DND-41 (cell line): ENCODE results near the gene OTX1.

ENCODE experiments used
- EZH2 ChIP-seq: IDR thresholded peaks from 3 replicates; pipeline ENCODE4 v1.6.1; 2012; ENCODE audit warnings: borderline replicate concordance, low read depth, mild to moderate bottlenecking, moderate library complexity, low read length, inconsistent platforms; ENCODE audit not compliant: severe bottlenecking
- TF ChIP-seq, protein P1 (sequence below): IDR thresholded peaks from 2 replicates; pipeline ENCODE4 v1.5.1; 2012; ENCODE audit warnings: borderline replicate concordance, low read length, moderate library complexity, mild to moderate bottlenecking; ENCODE audit not compliant: poor library complexity, severe bottlenecking; ENCODE audit errors: extremely low read depth

- TF ChIP-seq, protein P1, sequence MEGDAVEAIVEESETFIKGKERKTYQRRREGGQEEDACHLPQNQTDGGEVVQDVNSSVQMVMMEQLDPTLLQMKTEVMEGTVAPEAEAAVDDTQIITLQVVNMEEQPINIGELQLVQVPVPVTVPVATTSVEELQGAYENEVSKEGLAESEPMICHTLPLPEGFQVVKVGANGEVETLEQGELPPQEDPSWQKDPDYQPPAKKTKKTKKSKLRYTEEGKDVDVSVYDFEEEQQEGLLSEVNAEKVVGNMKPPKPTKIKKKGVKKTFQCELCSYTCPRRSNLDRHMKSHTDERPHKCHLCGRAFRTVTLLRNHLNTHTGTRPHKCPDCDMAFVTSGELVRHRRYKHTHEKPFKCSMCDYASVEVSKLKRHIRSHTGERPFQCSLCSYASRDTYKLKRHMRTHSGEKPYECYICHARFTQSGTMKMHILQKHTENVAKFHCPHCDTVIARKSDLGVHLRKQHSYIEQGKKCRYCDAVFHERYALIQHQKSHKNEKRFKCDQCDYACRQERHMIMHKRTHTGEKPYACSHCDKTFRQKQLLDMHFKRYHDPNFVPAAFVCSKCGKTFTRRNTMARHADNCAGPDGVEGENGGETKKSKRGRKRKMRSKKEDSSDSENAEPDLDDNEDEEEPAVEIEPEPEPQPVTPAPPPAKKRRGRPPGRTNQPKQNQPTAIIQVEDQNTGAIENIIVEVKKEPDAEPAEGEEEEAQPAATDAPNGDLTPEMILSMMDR = no peak
- TF ChIP-seq EZH2 = no peak
Observed at GRCh38 chr2:63038034-63038433, 12.6 kb upstream of the OTX1 start.
